GDM1 (cell line): ENCODE results near the gene MAST4.

Experiments
- DNase-seq: peaks from one replicate; lab custom pipeline; 2025; lab: John Stamatoyannopoulos, UW

The MAST4 gene

GRCh38 chr5:66874004-66874403 lies 277.8 kb downstream of the MAST4 start:
- no peak for DNase-seq

DNA sequence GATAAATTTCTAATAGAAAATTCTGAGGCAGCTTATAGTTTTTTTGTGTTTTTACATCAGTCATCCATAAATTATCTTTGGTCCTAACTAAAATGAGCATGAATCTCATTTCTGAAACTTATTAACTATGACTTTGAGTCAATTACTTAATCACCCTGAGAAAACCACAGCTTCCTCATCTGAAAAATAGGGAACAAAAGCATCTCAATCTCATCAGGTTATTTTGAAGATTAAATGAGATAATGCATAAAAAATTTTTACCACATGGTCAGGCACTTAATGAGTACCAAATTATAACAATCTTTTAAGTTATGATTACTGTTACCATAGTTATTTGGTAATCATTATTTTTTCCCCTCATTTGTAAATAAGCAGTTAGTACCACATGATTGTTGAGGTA lies 279.1 kb downstream of the MAST4 start:
- no peak for DNase-seq

DNA sequence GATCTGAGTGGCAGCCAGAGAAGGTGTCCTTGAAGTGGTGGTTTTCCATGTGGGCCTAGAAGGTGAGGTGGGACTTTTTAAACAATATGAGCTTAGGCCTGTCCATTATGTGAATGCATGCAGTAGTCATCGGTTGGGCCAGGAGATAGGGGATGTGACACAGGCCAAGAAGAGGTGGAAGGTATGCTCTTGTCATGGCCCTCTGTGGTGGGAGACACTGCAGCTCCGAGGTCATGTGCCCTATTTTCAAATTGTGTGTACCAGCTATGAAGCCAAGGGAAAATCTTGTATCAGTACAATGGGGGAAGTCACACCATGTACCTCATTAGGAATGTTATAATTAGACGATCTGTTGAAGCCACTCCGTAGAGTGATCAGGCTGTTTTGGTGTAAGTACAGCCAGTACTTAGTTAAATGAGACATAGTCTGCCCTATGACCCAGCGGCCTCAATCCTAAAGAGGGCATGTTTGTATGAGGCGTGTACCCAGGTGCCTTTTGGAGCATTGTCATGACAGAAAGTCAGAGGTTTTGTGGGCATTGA lies 280.1 kb downstream of the MAST4 start:
- no peak for DNase-seq

DNA sequence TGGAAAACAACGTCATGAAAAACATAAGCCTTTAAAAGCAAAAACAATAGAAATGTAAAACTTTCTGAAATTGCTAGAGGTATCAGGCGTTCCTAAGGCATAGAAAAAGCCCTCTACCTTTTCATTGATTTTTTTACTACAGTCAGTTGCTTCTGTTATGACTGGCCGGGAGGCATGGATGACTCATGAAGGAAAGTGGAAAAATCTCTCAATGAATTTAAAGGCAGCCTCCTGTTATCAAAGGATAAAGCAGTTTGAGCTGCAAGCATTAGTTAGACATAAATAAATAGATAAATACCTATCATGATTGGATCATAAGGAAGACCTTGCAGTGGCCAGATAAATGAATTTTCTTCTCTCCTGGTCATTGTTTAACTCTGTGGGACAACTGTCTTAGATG lies 281.6 kb downstream of the MAST4 start:
- no peak for DNase-seq

GRCh38 chr5:66880401-66880800 lies 284.2 kb downstream of the MAST4 start:
- no peak for DNase-seq

DNA sequence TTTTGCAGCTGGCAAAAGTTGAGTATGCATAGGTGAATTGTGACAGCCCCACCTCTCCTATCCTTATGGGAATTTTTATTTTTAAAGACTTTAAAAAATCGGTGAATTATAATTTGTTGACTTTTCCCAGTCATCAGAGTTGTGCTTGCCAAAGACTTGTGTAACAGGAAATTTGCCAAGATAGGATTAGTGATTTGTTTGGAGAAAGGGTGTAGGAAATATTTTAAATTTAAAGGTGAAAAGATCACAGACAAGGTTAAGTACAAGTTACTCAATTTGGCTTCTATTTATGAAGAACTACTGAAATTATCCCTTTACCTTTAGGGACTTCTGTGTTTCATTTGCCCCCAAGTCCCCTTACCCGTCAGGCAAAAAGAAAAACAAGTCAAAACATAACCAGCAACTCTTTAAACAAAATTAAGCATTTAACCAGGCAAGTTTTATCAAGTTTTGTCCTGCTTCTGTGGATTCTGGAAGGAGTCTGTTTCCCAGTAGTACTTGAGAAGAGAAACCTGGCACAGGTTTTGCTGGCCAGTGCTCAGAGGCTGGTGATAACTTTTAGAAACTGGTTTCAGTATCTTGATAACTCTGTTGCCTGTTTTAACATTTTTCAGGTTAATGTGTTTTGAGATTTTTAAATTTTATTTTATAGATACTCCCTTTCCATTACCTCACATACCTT lies 285.4 kb downstream of the MAST4 start:
- no peak for DNase-seq

DNA sequence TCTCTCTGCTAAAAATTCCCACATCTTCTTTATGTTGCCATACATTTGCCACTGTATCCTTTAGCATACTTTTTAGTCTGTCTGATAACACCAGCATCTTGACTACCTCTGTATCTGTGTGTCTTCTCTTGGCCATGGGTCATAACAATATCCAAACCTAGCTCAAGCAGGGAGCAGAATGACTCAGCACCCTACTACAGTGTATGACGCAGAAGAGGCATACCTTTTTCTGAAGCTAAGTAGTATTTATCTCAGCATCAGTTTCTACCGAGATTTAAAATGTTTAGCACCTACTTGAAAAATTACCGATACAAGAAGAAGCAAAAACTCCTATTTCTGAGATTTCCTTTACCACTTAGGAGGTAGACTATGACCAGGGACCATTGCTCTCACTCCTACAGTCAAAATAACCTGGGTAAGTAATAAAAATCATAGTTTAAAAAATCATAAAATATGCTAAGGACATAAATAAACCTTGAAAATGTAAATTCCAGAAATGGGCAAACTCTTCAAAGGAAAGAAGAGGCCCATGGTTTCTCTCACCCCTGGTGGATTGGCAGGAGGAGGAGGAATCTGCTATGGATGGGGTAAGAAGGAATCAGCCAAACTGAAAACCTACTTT lies 286.5 kb downstream of the MAST4 start:
- DNase-seq: no peak

DNA sequence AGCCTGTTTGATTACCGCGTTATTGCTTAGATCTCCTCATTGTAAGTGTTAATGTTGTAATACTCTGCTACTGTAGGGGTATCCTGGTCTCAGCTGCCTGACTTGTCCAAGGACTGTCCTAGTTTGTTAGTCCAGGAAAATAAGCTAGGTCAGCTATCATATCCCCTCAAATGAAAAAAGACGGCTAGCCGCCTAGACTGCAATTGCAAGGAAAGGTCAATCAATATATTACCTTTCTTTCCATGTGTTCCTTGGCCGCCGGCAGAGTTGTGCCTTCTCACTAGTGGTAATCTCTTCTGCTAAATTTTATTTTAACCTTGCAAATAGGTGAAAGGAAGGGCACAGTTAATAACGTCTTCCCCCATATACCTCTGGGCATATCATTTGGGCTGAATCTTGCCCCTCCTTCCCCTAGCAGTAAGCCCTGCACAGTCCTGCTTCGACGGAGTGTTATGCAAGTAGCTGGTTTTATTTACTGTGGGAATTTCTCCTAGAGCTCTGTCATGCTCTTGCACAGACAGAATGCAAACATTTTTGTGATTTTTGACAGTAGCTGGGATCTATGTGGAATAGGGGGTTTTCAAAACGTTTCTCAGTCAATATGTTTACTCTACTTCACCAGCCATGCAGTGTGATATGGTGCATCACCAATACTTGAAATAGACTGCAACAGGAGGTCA lies 288.5 kb downstream of the MAST4 start:
- DNase-seq: no peak

DNA sequence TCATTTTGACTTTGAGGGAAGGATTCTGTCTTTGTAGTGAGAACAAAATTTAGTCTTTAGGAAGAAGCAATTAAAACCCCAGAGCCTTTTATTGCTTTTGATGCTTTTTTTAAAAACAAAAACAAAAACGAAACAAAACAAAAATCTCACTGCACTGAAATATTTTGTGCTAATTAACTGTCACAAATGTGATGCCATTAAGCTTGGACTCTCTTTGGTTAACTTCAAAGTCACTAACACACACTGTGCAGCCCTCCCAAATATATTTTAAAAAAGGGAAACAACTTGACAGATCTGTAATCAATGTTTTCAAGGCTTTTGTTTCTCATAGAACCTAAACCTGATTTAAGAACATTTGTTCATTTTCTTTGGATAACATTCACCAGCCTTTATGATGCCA lies 290.7 kb downstream of the MAST4 start:
- DNase-seq: no peak

DNA sequence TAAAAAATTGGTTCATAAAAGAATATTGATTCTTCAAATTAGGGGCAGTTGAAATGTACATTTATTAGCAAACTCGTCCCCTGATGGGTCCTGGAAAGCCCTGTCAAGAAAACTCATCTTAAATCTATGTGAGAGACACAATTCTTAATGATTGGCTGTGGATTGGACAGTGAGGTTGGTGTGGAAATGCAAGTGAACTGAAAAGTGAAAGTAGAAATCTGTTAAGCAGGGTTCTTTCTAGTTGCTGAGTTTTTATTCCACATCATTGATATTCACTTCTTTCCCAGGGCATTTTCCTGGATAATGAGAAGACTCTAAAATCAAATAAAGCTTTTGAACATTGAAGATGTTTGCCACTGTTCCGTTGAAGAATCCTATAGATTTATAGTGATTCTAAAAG lies 292.4 kb downstream of the MAST4 start:
- DNase-seq: no peak

- DNase-seq: no peak
Measured at GRCh38 chr5:66889056-66889455, 292.9 kb downstream of the MAST4 start.

DNA sequence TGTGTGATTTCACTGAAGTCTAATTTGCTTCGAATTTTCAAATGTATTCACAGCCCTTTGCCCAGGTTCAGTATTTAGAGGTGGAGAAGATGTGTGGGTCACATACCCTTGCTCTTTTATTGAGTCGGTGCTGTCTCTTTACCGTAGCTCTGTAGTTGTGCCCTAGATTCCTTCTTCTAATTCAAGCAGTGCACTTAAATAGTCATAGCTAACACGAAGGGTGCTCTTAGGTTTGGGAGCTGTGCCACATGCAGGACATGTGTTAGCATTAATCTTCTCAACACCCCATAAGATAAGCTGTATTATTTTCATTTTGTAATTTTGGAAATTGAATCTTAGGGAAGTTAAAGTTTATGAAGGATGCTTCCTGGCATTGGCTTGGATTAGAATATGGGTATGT lies 293.3 kb downstream of the MAST4 start:
- no peak for DNase-seq

DNA sequence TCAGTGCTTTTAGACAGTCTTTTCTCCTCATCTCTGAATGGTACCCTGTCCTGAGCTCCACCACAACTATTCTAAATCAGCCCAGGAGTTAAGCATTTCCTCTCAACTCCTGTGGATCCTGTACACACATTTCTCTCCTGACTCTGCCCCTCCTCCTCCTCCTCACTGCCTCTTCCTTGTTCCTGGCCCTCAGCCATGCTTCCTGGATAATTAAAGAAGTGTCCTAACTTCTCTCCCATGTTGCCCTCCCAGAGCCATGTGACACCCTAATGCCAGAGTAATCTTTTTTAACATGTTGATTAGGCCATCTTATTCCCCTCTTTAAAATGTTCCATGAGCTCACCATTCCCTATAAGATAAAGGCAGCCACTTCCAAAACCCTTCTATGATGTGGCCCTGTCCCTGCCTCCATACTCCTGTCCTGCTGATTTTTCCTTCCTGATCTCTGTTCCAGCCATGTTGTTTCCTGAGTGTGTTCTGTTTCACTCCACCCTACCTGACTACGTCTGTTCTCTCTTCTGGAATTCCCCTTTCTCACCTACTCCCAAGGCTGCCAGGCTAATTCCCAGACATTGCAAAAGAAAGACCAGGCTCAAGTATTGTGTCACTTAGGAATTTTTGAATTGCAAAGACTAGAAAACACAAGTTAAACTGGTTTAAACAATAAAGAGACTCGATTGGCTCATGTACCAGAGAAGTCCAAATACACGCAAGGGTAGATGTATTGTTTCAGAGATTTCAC lies 295.2 kb downstream of the MAST4 start:
- no peak for DNase-seq

GRCh38 chr5:66892716-66893115 lies 296.5 kb downstream of the MAST4 start:
- no peak for DNase-seq

DNA sequence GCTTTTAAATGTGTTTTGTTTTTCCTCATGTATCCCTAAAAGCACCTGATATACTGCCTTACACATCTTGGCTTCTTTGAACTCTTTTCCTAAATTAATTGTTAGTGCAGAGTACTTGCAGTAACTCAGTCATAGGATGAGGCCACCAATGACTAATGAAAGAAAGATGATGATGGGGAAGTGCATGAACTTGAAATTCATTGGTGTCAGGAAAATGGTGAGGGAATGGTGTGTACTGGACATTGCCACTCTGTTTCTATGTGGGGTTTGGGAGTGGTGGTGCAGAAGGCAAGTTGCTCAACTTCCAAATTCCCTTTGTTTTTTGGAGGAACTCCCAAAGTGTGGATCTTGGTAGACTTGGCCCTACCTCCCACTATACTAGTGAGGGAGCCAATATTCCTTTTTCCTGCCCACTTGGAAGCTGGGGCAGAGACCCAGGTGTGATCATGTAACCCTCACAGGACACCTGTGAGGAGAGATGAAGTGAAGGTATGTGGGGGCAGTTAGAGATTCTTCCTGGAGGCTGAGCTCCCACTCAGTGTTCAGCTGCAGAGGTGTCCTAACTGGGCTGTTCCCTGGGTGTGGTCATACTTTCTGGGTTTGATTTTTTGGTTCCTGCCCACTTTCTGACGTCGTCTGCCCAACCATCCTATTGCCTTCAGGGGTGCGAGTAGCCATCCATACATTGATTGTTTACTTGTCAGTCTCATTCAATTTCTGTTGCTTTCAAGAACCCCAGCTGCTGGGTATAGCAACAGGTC lies 298.5 kb downstream of the MAST4 start:
- DNase-seq: no peak

DNA sequence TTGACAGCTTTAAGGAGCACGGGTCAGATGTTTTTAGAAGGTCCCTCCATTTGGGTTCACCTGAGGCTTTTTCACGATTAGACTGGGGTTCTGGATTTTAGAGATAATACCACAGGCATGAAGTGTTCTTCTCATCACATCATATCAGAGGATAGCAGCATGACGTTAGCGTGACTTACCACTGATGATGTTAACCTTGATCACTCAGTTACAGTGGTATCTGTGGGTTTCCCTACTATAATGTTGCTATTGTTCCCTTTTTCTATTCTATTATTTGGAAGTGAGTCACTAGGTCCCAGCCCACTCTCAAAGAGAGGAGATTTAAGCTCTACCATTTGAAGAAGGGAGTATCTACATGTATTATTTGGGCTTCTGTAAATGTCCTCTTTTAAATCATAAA lies 300.0 kb downstream of the MAST4 start:
- no peak for DNase-seq

GRCh38 chr5:66897356-66897755 lies 301.2 kb downstream of the MAST4 start:
- no peak for DNase-seq

- DNase-seq: no peak
Measured at GRCh38 chr5:66898241-66898995, 302.2 kb downstream of the MAST4 start.

- DNase-seq: no peak
Measured at GRCh38 chr5:66903218-66903617, 307.0 kb downstream of the MAST4 start.

DNA sequence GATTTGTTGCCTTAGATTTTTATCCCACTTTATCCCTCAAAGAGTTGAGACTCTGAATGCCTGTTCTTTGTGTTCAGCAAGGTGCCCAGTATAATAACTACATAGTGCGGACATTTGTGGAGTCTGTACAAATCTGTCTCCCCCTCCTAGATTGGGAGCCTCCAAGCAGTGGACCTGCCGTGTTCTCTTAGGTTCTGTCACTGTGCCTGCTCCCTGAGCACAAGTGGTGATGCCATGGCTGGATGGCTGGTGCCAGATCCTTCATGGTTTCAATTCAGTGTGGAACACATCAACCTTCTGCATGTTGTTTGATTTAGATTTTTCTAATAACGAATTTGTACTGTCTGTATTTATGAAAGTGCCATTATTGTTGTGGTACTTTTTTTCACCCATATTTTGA lies 307.5 kb downstream of the MAST4 start:
- no peak for DNase-seq

DNA sequence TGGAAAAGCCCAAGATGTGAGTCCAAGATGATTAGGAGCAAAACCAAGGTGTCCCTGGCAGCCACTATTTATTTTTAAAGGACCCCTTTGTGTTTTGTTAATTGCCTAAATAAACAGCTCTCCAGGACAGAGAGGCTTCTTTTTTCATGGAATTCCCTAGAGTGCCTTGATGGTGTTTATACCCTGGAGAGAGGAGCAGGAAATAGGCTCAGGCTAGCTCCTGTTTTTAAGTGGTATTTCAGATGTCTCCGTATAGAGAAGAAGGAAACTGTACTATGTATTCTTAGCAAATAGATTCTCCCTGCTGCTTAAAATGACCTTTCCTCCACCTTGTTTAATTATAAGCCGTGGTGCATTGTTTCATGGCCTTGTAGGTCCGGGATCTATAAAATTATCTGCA lies 308.0 kb downstream of the MAST4 start:
- no peak for DNase-seq
